ENCODE data around the gene TWNK.

DNA sequence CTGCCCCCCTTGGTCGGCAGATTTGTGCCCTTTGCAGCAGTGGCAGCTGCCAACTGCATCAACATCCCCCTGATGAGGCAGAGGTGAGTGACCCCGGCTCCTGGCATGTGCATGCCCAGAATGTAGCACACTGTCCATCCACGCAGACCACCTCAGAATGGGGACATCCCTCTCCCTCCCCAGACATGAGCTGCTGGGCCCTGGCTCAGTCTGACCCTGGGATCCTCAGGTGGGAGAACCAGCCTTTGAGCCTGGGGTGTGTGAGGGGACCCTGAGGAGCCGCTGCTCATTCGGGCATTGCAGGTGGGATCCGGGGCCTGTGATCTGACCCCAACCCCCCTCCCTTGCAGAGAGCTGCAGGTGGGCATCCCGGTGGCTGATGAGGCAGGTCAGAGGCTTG lies 49.4 kb downstream of the TWNK start:
- TF ChIP-seq POLR2AphosphoS5 (IDR thresholded peaks at IDR 0.05; ENCODE audit: low read depth), result no peak
- TF ChIP-seq, protein P1, sequence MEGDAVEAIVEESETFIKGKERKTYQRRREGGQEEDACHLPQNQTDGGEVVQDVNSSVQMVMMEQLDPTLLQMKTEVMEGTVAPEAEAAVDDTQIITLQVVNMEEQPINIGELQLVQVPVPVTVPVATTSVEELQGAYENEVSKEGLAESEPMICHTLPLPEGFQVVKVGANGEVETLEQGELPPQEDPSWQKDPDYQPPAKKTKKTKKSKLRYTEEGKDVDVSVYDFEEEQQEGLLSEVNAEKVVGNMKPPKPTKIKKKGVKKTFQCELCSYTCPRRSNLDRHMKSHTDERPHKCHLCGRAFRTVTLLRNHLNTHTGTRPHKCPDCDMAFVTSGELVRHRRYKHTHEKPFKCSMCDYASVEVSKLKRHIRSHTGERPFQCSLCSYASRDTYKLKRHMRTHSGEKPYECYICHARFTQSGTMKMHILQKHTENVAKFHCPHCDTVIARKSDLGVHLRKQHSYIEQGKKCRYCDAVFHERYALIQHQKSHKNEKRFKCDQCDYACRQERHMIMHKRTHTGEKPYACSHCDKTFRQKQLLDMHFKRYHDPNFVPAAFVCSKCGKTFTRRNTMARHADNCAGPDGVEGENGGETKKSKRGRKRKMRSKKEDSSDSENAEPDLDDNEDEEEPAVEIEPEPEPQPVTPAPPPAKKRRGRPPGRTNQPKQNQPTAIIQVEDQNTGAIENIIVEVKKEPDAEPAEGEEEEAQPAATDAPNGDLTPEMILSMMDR (conservative IDR thresholded peaks at IDR 0.05; ENCODE audit: low read depth in 2 of 2), result no peak
- no peak for TF ChIP-seq EZH2 (IDR thresholded peaks at IDR 0.05; ENCODE audit: low read depth, unreplicated experiment)
- TF ChIP-seq, protein P2, sequence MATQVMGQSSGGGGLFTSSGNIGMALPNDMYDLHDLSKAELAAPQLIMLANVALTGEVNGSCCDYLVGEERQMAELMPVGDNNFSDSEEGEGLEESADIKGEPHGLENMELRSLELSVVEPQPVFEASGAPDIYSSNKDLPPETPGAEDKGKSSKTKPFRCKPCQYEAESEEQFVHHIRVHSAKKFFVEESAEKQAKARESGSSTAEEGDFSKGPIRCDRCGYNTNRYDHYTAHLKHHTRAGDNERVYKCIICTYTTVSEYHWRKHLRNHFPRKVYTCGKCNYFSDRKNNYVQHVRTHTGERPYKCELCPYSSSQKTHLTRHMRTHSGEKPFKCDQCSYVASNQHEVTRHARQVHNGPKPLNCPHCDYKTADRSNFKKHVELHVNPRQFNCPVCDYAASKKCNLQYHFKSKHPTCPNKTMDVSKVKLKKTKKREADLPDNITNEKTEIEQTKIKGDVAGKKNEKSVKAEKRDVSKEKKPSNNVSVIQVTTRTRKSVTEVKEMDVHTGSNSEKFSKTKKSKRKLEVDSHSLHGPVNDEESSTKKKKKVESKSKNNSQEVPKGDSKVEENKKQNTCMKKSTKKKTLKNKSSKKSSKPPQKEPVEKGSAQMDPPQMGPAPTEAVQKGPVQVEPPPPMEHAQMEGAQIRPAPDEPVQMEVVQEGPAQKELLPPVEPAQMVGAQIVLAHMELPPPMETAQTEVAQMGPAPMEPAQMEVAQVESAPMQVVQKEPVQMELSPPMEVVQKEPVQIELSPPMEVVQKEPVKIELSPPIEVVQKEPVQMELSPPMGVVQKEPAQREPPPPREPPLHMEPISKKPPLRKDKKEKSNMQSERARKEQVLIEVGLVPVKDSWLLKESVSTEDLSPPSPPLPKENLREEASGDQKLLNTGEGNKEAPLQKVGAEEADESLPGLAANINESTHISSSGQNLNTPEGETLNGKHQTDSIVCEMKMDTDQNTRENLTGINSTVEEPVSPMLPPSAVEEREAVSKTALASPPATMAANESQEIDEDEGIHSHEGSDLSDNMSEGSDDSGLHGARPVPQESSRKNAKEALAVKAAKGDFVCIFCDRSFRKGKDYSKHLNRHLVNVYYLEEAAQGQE (IDR thresholded peaks at IDR 0.05; ENCODE audit: unreplicated experiment), result no peak
- no peak for TF ChIP-seq NANOG (IDR thresholded peaks at IDR 0.05; ENCODE audit: borderline replicate concordance)
- no peak for TF ChIP-seq EZH2phosphoT487 (IDR thresholded peaks at IDR 0.05; ENCODE audit: unreplicated experiment)
- no peak for TF ChIP-seq CREB1 (CRISPR knock-in tag; IDR thresholded peaks at IDR 0.05; ENCODE audit: low read depth)
- TF ChIP-seq, protein P3, sequence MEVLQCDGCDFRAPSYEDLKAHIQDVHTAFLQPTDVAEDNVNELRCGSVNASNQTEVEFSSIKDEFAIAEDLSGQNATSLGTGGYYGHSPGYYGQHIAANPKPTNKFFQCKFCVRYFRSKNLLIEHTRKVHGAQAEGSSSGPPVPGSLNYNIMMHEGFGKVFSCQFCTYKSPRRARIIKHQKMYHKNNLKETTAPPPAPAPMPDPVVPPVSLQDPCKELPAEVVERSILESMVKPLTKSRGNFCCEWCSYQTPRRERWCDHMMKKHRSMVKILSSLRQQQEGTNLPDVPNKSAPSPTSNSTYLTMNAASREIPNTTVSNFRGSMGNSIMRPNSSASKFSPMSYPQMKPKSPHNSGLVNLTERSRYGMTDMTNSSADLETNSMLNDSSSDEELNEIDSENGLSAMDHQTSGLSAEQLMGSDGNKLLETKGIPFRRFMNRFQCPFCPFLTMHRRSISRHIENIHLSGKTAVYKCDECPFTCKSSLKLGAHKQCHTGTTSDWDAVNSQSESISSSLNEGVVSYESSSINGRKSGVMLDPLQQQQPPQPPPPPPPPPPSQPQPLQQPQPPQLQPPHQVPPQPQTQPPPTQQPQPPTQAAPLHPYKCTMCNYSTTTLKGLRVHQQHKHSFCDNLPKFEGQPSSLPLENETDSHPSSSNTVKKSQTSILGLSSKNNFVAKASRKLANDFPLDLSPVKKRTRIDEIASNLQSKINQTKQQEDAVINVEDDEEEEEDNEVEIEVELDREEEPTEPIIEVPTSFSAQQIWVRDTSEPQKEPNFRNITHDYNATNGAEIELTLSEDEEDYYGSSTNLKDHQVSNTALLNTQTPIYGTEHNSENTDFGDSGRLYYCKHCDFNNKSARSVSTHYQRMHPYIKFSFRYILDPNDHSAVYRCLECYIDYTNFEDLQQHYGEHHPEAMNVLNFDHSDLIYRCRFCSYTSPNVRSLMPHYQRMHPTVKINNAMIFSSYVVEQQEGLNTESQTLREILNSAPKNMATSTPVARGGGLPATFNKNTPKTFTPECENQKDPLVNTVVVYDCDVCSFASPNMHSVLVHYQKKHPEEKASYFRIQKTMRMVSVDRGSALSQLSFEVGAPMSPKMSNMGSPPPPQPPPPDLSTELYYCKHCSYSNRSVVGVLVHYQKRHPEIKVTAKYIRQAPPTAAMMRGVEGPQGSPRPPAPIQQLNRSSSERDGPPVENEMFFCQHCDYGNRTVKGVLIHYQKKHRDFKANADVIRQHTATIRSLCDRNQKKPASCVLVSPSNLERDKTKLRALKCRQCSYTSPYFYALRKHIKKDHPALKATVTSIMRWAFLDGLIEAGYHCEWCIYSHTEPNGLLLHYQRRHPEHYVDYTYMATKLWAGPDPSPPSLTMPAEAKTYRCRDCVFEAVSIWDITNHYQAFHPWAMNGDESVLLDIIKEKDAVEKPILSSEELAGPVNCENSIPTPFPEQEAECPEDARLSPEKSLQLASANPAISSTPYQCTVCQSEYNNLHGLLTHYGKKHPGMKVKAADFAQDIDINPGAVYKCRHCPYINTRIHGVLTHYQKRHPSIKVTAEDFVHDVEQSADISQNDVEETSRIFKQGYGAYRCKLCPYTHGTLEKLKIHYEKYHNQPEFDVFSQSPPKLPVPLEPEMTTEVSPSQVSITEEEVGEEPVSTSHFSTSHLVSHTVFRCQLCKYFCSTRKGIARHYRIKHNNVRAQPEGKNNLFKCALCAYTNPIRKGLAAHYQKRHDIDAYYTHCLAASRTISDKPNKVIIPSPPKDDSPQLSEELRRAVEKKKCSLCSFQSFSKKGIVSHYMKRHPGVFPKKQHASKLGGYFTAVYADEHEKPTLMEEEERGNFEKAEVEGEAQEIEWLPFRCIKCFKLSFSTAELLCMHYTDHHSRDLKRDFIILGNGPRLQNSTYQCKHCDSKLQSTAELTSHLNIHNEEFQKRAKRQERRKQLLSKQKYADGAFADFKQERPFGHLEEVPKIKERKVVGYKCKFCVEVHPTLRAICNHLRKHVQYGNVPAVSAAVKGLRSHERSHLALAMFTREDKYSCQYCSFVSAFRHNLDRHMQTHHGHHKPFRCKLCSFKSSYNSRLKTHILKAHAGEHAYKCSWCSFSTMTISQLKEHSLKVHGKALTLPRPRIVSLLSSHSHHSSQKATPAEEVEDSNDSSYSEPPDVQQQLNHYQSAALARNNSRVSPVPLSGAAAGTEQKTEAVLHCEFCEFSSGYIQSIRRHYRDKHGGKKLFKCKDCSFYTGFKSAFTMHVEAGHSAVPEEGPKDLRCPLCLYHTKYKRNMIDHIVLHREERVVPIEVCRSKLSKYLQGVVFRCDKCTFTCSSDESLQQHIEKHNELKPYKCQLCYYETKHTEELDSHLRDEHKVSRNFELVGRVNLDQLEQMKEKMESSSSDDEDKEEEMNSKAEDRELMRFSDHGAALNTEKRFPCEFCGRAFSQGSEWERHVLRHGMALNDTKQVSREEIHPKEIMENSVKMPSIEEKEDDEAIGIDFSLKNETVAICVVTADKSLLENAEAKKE (CRISPR knock-in tag; IDR thresholded peaks at IDR 0.05), result no peak

All from GM23338 (cell line).